GM19397 (cell line): Measurements from ENCODE around the gene SHANK1.
"Not testable (repeated sequence)": the region's sequence is repeated elsewhere in the genome, so short reads cannot be mapped to it uniquely, and the experiment has no call there.

Experiments
- ATAC-seq: cut with Tn5 transposase; IDR thresholded peaks from one replicate; pipeline ENCODE4 v1.9.1; 2021; ENCODE audit warnings: mild to moderate bottlenecking, moderate library complexity; ENCODE audit not compliant: unreplicated experiment

Gene SHANK1

GRCh38 chr19:50719566-50719965, at the start of gene SHANK1:
Gene SHANK1, minus strand, starts transcription at chr19:50719802. Its CDS starts 2,883 bp downstream, at chr19:50716919.
- ATAC-seq: no peak

GRCh38 chr19:50768277-50768676, 48.7 kb upstream of the SHANK1 start:
- no peak for ATAC-seq

- not testable (repeated sequence) for ATAC-seq
Measured at GRCh38 chr19:50767263-50767662, 47.7 kb upstream of the SHANK1 start.

DNA sequence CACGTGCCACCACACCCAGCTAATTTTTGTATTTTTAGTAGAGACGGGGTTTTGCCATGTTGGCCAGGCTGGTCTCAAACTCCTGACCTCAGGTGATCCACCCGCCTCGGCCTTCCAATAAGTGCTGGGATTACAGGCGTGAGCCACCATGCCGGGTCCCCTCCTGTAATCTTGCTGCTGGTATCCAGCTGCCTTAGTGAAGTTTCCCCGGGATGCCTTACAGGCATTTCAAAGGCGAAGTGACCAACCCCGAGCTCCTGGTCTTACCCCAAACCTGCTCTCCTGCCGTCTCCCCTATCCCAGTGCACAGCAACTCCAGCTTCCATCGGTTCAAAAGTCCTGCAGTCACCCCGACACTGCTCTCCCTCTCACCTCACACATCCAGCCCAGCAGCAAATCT, 47.1 kb upstream of the SHANK1 start:
- not testable (repeated sequence) for ATAC-seq

- ATAC-seq: no peak
Measured at GRCh38 chr19:50764409-50764808, 44.8 kb upstream of the SHANK1 start.

DNA sequence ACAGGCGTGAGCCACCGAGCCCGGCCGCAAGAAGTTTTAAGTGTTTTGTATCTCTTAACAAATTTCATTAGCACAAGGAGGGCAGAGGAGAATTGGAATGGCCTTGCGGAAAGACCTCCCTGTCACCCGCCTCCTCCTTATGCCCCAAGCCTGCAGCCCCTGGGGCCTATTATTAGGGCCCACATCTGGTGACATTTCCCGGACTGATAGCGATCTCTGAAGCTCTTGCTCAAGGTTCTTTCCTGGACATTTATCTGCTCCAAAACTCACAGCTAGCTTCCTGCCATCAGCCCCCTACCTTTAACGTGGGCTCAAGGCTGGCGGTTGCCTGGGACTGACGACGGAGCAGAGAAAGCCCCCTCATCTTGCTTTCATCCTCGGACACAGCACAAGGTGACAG, 43.9 kb upstream of the SHANK1 start:
- ATAC-seq: not testable (repeated sequence)

DNA sequence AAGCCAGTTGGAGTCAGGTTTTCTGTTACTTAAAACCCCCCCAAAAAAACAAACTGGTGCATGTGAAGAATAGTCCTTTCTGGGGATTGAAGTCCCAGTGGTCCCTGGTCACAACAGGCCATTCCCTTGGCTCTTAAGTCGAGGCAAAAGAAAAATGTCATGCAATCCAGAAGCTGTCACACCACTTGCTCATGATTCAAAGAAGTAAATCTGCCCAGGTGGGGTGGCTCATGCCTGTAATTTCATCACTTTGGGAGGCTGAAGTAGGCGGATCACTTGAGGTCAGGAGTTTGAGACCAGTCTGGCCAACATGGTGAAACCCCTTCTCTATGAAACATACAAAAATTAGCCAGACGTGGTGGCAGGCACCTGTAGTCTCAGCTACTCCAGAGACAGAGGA, 41.9 kb upstream of the SHANK1 start:
- not testable (repeated sequence) for ATAC-seq

DNA sequence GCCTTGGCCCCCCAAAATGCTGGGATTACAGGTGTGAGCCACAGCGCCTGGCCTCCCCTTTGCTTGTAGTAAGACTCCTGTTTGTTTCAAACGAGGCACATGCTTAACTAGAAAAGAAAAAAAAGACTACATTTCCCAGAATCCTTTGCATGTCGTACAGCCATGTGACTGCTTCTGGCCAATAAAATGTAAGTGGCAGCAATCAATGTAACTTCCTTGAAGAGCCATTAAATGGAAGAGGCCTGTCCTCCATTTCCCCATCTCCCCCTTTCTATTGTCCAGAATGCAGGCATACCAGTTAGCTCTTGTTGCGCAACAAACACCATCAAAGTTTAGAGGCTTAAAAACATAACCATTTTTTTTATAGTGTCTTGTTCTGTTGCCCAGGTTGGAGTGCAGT, 40.3 kb upstream of the SHANK1 start:
- no peak for ATAC-seq

DNA sequence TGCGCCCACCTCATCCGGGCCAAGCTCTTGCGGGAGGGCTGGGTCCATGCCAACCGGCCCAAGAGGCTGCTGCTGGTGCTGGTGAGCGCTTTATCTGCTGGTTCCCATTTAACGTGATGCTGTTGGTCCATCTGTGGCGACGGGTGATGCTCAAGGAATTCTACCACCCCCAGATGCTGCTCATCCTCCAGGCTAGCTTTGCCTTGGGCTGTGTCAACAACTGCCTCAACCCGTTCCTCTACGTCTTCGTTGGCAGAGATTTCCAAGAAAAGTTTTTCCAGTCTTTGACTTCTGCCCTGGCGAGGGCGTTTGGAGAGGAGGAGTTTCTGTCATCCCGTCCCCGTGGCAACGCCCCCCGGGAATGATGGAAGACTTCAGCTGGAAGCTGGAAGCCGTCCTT, 39.5 kb upstream of the SHANK1 start:
- ATAC-seq: not testable (repeated sequence)

DNA sequence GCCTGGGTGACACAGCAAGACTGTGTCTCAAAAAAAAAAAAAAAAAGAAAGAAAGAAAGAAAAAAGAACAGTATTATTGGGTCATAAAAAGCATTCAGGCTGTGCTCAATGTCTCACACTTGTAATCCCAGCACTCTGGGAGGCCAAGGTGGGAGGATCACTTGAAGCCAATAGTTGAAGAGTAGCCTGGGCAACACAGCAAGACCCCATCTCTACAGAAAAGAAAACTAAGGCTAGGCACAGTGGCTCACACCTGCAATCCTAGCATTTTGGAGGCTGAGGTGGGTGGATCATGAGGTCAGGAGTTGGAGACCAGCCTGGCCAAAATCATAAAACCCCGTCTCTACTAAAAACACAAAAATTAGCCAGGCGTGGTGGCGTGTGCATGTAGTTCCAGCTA, 38.0 kb upstream of the SHANK1 start:
- ATAC-seq: not testable (repeated sequence)

DNA sequence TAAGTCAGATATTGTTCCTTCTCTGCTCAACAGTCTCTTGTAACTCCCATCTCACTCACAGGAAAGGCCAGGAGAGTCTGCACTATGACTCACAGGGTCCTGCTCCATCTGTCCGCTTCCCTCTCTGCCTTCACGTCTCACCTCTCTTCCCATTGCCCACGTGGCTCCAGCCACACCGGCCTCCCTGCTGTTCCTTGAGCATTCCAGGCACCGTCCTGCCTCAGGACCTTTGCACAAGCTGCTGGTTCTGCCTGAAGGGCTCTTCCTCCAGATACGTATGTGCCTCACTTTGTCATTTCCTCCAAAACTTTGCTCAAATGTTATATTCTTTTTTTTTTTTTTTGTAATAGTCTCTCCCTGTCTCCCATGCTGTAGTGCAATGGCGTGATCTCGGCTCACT, 36.6 kb upstream of the SHANK1 start:
- not testable (repeated sequence) for ATAC-seq

GRCh38 chr19:50753879-50754278, 34.3 kb upstream of the SHANK1 start:
- no peak for ATAC-seq

DNA sequence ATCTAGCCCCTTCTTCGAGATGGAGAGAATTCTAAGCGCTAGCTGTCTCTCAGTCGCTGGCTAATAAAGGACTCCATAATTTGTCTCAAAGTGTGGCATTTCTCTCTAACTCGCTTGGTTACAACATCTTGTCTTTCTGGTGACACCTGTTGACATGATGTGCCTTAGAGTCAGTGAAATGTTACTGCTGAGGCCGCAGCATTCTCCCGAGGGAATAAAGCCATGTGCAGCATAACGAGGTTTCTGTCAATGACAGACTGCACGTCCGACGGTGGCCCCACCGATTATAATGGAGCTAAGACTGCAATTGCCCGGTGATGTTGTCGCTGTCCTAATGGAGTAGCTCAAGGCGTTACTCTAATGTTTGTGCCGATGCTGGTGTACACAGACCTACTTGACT, 30.4 kb upstream of the SHANK1 start:
- no peak for ATAC-seq

DNA sequence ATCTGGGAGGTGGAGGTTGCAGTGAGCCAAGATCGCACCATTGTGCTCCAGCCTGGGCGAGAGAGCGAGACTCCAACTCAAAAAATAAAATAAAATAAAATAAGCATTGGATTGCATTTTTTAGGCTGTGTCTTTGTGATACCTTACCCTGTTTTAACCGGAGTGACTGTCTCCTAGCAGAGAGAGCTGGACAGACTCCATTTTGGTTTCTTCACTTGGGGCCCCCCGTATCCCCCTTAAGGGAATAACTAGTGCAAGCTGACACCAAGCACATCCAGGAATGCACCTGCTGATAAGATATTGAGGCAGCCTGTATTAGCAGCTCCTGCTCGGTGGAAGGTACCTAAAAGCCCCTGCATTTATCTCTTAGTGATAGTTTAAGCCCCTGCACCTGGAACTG, 29.9 kb upstream of the SHANK1 start:
- ATAC-seq: no peak

GRCh38 chr19:50747141-50747540, 27.5 kb upstream of the SHANK1 start:
- not testable (repeated sequence) for ATAC-seq

DNA sequence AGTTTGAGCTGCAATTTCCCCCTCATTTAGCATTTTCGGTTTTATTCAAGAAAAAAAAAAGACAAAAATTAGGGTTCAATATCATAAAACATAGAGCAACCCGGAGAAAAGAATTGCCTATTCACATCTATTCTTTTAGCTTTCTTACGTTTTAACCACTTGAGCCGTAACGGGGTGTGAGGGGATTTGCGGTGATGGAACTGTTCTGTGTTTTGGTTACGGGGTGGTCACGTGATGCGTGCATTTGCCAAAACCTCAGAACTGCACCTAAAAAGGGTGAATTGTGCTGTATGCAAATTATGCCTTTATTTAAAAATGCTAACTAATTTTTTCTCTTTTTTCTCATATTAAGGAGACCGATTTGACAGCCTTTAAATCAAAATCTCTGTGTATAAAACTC, 25.6 kb upstream of the SHANK1 start:
- no peak for ATAC-seq

GRCh38 chr19:50743537-50743936, 23.9 kb upstream of the SHANK1 start:
- no peak for ATAC-seq

- ATAC-seq: no peak
Measured at GRCh38 chr19:50741179-50741933, 21.8 kb upstream of the SHANK1 start.

DNA sequence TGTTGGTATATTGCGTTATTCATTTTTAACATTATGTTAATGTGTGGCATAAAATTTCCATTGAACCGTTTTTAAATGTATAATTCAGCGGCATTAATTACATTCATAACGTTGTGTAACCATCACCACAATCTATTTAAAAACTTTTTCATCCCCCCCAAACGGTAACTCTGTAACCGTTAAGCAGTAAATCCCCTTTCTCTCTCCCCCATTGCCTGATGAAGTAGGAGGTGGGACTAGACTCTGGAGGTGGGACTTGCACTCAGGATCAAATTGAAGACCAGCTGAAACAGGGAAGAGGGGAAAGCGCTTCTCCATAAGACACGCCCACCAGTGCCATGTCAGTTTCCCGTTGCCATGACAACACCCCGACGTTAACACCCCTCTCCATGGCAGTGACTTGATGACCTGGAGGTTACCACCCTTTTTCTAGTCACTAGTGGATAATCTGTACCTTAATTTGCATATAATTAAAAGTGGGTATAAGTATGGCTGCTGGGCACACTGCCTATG, 20.4 kb upstream of the SHANK1 start:
- ATAC-seq: no peak

DNA sequence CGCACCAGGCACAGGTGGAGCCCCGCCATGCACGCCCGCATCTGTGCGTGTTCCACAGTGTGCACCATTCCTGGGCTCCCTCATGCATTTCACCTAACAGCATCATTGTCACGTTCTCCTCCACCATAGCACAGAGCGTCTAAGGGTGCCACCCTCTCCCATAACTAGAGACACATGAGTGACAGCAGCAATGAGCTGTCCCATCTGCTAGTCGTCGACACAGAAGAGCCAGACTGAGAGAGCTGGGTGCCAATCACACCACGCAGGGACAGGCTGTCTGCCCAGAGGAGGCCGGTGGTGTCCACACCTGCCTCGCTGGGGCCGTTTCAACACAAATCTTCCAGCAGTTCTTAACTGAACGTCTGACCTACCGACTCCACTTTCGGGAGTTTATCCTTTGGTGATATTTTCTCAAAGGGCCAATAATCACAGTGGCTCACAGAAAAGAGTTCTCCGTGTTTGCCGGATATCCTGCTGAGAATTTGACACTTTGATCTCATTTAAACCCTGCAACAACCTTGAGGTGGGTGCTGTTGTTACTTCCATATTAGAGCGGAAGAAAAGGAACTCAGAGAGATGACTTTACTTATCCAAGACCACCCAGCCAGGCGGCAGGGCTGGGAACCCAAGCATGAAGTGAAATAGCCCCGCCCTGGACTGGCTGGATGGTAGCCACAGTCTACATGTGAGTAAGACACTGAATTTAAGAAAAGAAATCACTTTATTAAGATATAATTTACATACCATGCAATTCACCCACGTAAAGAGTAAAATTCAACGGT, 19.7 kb upstream of the SHANK1 start:
- no peak for ATAC-seq

DNA sequence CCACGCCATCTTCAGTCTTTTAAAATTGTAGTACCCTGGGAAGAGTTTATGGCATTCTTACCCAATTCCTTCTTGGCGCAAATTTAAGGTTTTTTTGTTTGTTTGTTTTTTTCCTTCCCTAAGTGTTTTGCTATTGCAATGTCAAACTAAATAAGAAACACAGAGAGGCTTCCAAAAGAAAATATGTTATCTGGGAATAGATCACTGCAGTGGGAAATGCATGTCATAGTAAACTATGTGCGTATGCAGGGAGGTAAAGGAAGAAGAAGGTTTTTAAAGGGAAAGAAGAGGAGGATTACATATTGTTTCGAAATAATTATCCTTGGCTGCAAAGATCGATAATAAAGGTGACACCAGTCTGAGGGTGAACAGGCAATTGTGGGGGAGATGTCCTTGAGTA, 16.7 kb upstream of the SHANK1 start:
- no peak for ATAC-seq

DNA sequence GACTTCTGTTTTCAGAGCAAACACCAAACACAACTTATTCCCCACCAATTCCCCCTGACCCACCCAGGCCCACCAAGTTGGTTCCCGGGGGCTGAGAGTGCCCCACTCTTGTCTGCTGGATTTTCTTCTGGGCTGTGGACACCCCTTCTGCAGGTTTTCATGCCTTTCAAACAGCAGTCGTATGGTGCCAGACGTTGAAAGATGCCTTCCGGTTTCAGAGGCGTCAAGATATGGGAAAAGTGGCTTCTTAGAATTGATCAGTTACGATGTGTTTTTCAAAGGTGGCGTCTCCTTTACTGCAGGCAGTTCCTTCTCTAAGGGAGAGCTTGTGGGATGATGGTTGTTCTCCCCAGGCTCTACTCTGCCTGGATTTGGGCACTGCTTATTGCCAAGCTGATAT, 16.3 kb upstream of the SHANK1 start:
- ATAC-seq: no peak
